DOHH2 (cell line): Measurements from ENCODE around the gene WWOX.

Experiments
- EZH2phosphoT487 ChIP-seq: fragments of 200-600 bp; sonication (generic); IDR thresholded peaks from 2 replicates; pipeline ENCODE4 v1.6.1; 2017; ENCODE audit warnings: borderline replicate concordance, mild to moderate bottlenecking, antibody characterized with exemption, low read length, moderate library complexity, mixed read lengths
- TF ChIP-seq, protein P1 (sequence below): fragments of 200-600 bp; sonication (generic); IDR thresholded peaks from one replicate; pipeline ENCODE4 v1.5.1; 2014; ENCODE audit warnings: antibody characterized with exemption, mild to moderate bottlenecking, low read depth, low read length; ENCODE audit not compliant: poor library complexity, severe bottlenecking

DNA sequence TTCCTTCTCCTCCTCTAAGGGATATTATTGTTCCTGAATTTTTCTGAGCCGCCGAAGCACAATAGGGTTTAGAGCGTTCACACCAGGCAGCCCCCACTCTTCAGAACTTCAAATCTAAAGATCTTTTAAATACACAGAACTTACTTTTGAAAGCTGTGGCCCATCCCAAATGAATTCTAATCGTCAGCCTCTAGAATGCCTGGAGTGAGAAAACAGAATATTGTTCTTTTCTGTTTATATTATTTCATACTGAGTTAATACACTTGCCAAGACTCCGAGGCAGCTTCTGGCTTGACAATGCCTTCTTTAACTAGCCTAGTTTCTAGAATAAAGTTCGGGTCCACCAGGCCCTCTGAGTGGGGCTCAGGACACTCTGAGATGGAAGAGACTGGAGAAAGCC, 405.6 kb downstream of the WWOX start:
- TF ChIP-seq, protein P1, sequence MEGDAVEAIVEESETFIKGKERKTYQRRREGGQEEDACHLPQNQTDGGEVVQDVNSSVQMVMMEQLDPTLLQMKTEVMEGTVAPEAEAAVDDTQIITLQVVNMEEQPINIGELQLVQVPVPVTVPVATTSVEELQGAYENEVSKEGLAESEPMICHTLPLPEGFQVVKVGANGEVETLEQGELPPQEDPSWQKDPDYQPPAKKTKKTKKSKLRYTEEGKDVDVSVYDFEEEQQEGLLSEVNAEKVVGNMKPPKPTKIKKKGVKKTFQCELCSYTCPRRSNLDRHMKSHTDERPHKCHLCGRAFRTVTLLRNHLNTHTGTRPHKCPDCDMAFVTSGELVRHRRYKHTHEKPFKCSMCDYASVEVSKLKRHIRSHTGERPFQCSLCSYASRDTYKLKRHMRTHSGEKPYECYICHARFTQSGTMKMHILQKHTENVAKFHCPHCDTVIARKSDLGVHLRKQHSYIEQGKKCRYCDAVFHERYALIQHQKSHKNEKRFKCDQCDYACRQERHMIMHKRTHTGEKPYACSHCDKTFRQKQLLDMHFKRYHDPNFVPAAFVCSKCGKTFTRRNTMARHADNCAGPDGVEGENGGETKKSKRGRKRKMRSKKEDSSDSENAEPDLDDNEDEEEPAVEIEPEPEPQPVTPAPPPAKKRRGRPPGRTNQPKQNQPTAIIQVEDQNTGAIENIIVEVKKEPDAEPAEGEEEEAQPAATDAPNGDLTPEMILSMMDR: no peak
- no peak for TF ChIP-seq EZH2phosphoT487
